Activated gamma-delta T cell treated with Interleukin-2 at 50 U/mL for 16 hours (primary cell): ENCODE data around the gene ZFP91.
A peak's percentile ranks its signal among the peaks of the same experiment; 100 is the strongest.
"Not testable (repeated sequence)": the region's sequence is repeated elsewhere in the genome, so short reads cannot be mapped to it uniquely, and the experiment has no call there.

ENCODE experiments used
- DNase-seq: peaks from one replicate; pipeline ENCODE4 v3.0.0-alpha.2; 2020

The ZFP91 gene, protein sequence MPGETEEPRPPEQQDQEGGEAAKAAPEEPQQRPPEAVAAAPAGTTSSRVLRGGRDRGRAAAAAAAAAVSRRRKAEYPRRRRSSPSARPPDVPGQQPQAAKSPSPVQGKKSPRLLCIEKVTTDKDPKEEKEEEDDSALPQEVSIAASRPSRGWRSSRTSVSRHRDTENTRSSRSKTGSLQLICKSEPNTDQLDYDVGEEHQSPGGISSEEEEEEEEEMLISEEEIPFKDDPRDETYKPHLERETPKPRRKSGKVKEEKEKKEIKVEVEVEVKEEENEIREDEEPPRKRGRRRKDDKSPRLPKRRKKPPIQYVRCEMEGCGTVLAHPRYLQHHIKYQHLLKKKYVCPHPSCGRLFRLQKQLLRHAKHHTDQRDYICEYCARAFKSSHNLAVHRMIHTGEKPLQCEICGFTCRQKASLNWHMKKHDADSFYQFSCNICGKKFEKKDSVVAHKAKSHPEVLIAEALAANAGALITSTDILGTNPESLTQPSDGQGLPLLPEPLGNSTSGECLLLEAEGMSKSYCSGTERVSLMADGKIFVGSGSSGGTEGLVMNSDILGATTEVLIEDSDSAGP

DNA sequence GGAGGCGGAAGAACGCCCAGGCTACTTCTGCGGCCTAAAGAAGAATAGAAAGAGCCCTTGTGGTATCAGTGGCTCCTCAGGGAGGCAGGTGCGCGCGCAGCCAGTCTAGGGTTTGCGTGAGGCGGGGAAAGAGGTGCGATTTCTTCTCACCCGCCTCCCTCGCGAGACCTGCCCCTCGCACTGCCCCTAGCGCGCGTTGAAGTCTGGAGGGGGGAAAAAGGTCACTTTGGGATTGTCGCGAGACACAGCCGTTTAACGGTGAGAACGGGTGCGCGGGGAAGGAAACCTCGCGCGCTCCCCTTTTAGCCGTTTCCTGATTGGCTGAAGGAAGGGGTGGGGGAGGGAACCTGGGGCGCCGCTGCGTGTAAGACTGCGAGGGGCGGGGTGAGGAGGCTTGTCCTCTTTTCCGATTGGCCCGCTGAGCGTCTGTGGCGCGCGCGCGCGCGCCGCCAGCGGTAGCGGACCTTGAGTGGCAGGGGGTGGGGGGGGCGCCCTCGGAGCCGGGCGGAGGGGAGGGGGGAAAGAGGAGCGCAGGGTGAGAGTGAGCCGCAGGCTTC is at the start of gene ZFP91:
ZFP91 (plus strand) TSS at position 429 of the 557 bp plus-strand sequence. CDS start 219 bp downstream, outside the sequence.
- peak; percentile 96 for DNase-seq

- DNase-seq, result peak; percentile 35
Measured at GRCh38 chr11:58530236-58530635, 48.6 kb upstream of the ZFP91 start.

GRCh38 chr11:58531865-58532341 is 47.0 kb upstream of the ZFP91 start:
- no peak for DNase-seq

DNA sequence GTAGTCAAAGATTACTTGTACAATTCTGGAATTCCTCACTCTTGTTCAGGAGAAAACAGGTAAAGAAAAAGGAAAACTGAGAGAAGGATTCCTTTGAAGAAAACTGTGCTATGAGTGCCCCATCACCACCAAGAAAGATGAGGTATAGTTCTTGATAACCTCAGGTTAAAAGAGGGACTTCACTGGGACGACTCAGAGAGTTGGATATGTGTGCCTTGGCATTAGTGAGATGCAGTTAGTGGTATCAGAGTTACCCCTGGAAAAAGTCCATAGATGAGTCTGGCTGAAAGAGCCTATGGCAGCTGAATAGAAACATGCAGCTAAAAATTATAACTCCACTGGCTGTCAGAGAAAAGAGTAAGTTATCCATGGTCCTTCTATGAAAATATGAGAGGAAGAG is 32.0 kb upstream of the ZFP91 start:
- no peak for DNase-seq

GRCh38 chr11:58549644-58550043 is 29.2 kb upstream of the ZFP91 start:
- DNase-seq, result no peak

GRCh38 chr11:58560842-58561241 is 18.0 kb upstream of the ZFP91 start:
- DNase-seq, result no peak

DNA sequence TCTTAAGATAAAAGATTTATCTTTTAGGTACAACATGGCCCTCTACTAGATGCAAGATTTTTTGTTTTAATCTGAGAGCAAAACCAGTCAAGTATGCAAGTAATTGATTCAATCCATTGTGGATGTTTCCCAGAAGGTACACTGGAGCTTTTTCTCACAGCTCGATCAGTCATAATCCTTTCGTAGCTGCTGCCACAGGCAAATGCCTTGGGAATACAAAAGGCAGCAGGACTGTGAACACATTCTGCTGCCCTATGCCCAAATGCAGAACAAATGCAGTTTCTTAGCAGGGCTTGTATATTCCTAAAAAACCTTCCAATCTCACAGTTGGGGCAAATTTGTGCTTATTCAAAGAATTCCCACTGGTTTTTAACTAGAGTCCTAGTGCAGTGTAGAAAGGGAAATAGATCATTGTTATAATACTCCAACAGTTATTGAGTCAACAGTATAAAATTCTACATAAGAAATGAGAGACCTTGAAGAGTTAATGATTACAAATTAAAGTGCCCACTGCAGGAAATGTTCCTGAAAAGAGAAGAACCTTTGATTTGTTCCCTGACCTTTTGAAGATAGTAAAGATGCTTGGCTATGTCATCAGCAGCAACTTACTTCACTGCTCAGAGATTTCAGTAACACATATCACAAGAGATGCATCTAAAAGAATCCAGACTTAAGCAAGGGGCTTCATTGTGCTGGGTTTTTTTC is 17.3 kb upstream of the ZFP91 start:
- no peak for DNase-seq

- DNase-seq, result no peak
Measured at GRCh38 chr11:58562375-58562800, 16.5 kb upstream of the ZFP91 start.

GRCh38 chr11:58564231-58564630 is 14.6 kb upstream of the ZFP91 start:
- no peak for DNase-seq

DNA sequence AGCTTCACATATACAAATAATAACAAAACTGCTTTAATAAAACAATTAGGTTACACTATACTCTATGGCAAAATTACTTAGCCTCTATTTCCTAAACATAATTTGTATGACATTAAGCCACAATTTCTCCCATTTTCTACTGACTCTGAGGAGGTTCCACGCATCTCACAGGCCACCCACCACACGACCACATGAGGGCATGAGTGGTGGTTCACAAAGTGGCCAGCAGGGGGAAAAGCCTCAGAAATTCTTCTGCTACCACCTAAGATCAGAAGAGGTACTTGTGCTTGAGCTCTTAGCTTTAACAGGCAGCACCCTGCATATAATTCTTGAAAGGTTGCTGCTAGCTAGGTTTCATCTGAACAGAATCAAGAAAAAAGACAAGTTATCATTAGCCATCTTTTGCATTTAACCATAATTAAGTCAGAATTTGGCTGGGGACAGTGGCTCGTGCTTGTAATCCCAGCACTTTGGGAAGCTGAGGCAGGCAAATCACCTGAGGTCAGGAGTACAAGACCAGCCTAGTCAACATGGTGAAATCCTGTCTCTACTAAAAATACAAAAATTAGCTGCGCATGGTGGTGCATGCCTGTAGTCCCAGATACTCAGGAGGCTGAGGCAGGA is 10.9 kb upstream of the ZFP91 start:
- DNase-seq, result peak; percentile 79

- DNase-seq, result not testable (repeated sequence)
Measured at GRCh38 chr11:58572906-58573305, 6.0 kb upstream of the ZFP91 start.

DNA sequence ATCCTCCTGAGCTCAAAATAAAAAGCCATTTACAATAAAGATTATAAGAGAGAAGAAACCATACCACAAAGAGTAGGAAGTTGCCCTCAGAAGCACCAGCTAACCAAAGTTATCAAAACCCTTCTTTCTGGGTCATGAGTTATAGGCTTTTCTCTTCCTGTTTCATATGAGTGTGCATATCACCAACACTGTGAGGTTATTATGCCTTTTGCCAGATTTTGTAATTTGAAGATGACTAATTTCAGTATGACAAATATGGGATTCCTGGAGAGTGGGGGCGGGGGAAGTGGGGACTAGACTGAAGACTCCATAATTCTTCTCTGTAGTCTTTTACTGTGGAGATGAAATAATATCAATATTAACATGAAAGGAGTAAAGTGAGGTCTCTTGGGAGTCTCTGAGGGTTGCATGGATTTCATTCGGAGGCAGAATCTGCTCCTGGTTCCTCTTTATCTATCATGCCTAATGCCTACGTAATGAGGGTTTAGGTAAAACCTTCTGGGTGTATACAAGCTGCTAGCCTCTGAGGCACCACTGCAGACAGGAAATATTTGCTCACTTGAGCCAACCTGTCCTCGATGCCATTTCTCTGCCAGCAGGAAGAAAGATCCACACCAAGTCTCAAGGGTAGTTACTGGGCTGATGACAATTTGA is 5.3 kb upstream of the ZFP91 start:
- DNase-seq, result peak; percentile 41

DNA sequence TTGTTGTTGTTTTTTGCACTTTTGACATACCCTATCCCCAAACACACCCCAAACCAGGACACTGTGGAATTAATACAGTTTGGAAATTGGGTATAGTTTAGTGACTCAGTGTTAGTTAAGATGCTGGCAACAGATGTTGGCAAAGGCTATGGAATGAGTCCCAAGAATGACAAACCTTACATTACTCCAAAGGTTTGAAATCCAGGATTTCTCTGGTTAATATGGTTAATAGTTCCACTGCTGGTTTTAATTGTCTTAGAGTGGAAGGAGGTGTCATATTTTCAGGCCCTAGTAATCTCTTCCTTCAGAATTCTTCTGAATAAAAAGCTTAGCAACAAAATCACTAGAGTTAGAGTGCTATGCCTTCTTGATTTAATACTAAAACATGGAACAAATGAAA is 4.0 kb upstream of the ZFP91 start:
- no peak for DNase-seq

DNA sequence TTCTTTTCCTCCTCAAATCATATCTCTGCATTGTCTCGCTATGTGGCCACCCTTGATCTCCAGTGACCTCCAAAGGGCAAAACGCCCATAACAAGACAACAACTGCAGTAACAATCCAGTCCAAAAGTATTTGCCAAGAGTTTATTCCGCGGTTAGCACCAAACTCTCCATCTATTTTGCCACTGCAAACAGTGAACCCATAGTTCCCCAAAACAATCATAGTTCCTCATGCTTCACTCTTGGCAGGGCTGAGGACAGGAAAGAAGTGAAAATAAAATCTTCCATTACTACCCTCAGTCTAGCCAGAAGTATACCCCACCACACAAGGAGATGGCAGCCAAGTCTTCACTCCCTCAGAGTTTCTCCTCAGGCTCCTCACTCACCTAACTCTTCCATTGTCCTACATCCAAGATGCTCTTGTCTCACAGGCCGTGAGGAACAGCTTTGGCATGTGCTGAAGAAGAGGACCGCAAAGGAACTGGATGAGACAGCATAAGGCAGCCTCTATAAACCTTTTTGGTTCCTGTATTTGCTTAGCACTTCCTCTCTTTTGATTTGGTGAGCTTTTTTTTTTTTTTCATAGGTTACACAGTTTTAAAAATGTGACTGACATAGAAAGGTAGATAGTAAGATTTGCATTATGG is 3.4 kb upstream of the ZFP91 start, which contains the start of gene LPXN:
LPXN (minus strand) TSS at position 480 of the 644 bp plus-strand sequence; CDS start at position 396, 84 bp downstream.
- peak; percentile 52 for DNase-seq

GRCh38 chr11:58576887-58577471 is 1.9 kb upstream of the ZFP91 start:
- no peak for DNase-seq

GRCh38 chr11:58577555-58578135 is 1.2 kb upstream of the ZFP91 start:
- DNase-seq, result peak; percentile 75

- peak; percentile 92 for DNase-seq
Measured at GRCh38 chr11:58578136-58578634, 678 bp upstream of the ZFP91 start.

- peak; percentile 91 for DNase-seq
Measured at GRCh38 chr11:58579192-58580129, 598 bp downstream of the ZFP91 start.

GRCh38 chr11:58580311-58580710 is 1.4 kb downstream of the ZFP91 start:
- no peak for DNase-seq
